HepG2 (cell line): Measurements from ENCODE around the gene ANKRD36B.
"Not testable (repeated sequence)": the region's sequence is repeated elsewhere in the genome, so short reads cannot be mapped to it uniquely, and the experiment has no call there.

Source experiments
- CHD4 ChIP-seq: fragments of 200-600 bp; sonication (generic); IDR thresholded peaks from 2 replicates; pipeline ENCODE4 v1.7.0; 2017; ENCODE audit warnings: mild to moderate bottlenecking, low read length, borderline replicate concordance
- EP300 ChIP-seq, 3 experiments: sonication (generic) in 1 of 3; formaldehyde crosslinking in 1 of 3; IDR thresholded peaks; 2 replicates each; pipeline versions ENCODE4 v1.5.1 to v1.6.1; 2011 to 2020; ENCODE audit warnings: low read depth in 2 of 3, low read length in 2 of 3, borderline replicate concordance in 1 of 3, improper control_type of control experiment in 1 of 3, mild to moderate bottlenecking in 1 of 3, missing genetic modification reagents in 1 of 3, moderate library complexity in 1 of 3
- MAFK ChIP-seq, 2 experiments: IDR thresholded peaks in 1 of 2; conservative IDR thresholded peaks in 1 of 2; 2 replicates each; pipeline ENCODE4 v1.6.1; 2011; ENCODE audit warnings: improper control_type of control experiment in 2 of 2, low read length in 2 of 2
- POLR2A ChIP-seq, 2 experiments: IDR thresholded peaks; 2 replicates each; pipeline ENCODE4 v1.6.1; 2011; ENCODE audit warnings: low read depth in 2 of 2, low read length in 2 of 2, mild to moderate bottlenecking in 1 of 2, moderate library complexity in 1 of 2; ENCODE audit not compliant: insufficient read depth in 1 of 2
- PRDM4 ChIP-seq: sonication (generic); formaldehyde crosslinking; IDR thresholded peaks from 2 replicates; pipeline ENCODE4 v1.9.0; 2021; ENCODE audit warnings: missing genetic modification reagents, borderline replicate concordance
- TF ChIP-seq, protein P1 (sequence below), 2 experiments: sonication (generic) in 1 of 2; formaldehyde crosslinking in 1 of 2; IDR thresholded peaks; 2 replicates each; pipeline versions ENCODE4 v1.5.1 to v1.6.1; 2011 to 2020; ENCODE audit warnings: borderline replicate concordance in 1 of 2, low read depth in 1 of 2, low read length in 1 of 2, mild to moderate bottlenecking in 1 of 2, missing genetic modification reagents in 1 of 2, moderate library complexity in 1 of 2
- TF ChIP-seq, protein P2 (sequence below): sonication (generic); formaldehyde crosslinking; conservative IDR thresholded peaks from 2 replicates; pipeline ENCODE4 v1.4.0; 2020; ENCODE audit warnings: mild to moderate bottlenecking, missing genetic modification reagents, moderate library complexity

DNA sequence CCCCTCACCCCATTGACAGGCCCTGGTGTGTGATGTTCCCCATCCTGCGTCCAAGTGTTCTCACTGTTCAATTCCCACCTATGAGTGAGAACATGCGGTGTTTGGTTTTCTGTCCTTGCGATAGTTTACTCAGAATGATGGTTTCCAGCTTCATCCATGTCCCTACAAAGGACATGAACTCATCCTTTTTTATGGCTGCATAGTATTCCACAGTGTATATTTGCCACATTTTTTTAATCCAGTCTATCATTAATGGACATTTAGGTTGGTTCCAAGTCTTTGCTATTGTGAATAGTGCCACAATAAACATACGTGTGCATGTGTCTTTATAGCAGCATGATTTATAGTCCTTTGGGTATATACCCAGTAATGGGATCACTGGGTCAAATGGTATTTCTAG lies 6.5 kb upstream of the ANKRD36B start:
- TF ChIP-seq MAFK (conservative IDR thresholded peaks at IDR 0.05 in 1 of 2, IDR thresholded peaks at IDR 0.05 in 1 of 2; ENCODE audit: low read length in 2 of 2); PRDM4 (CRISPR knock-in tag); EP300 (IDR thresholded peaks at IDR 0.05; ENCODE audit: low read depth in 2 of 2, low read length in 2 of 2); EP300 (CRISPR knock-in tag; IDR thresholded peaks at IDR 0.05; ENCODE audit: borderline replicate concordance); POLR2A (IDR thresholded peaks at IDR 0.05; ENCODE audit: insufficient read depth in 1 of 2, low read depth in 2 of 2, low read length in 2 of 2); CHD4: not testable (repeated sequence)
- TF ChIP-seq, protein P1, sequence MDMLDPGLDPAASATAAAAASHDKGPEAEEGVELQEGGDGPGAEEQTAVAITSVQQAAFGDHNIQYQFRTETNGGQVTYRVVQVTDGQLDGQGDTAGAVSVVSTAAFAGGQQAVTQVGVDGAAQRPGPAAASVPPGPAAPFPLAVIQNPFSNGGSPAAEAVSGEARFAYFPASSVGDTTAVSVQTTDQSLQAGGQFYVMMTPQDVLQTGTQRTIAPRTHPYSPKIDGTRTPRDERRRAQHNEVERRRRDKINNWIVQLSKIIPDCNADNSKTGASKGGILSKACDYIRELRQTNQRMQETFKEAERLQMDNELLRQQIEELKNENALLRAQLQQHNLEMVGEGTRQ (IDR thresholded peaks at IDR 0.05; ENCODE audit: low read depth, low read length) = not testable (repeated sequence)
- TF ChIP-seq, protein P1 (CRISPR knock-in tag; IDR thresholded peaks at IDR 0.05; ENCODE audit: borderline replicate concordance) = not testable (repeated sequence)
- TF ChIP-seq, protein P2, sequence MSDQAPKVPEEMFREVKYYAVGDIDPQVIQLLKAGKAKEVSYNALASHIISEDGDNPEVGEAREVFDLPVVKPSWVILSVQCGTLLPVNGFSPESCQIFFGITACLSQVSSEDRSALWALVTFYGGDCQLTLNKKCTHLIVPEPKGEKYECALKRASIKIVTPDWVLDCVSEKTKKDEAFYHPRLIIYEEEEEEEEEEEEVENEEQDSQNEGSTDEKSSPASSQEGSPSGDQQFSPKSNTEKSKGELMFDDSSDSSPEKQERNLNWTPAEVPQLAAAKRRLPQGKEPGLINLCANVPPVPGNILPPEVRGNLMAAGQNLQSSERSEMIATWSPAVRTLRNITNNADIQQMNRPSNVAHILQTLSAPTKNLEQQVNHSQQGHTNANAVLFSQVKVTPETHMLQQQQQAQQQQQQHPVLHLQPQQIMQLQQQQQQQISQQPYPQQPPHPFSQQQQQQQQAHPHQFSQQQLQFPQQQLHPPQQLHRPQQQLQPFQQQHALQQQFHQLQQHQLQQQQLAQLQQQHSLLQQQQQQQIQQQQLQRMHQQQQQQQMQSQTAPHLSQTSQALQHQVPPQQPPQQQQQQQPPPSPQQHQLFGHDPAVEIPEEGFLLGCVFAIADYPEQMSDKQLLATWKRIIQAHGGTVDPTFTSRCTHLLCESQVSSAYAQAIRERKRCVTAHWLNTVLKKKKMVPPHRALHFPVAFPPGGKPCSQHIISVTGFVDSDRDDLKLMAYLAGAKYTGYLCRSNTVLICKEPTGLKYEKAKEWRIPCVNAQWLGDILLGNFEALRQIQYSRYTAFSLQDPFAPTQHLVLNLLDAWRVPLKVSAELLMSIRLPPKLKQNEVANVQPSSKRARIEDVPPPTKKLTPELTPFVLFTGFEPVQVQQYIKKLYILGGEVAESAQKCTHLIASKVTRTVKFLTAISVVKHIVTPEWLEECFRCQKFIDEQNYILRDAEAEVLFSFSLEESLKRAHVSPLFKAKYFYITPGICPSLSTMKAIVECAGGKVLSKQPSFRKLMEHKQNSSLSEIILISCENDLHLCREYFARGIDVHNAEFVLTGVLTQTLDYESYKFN = not testable (repeated sequence)
